ENCODE results near the gene SRGAP2B. TPM values are rescaled to one million over a fixed set of nuclear protein-coding genes. Genes with fewer than 3 reads are reported as not detected.
"Not testable (repeated sequence)": the region's sequence is repeated elsewhere in the genome, so short reads cannot be mapped to it uniquely, and the experiment has no call there.

SRGAP2B gene
- total RNA-seq, 2 experiments from 2014 or later = 15.0 to 15.6 TPM

GRCh38 chr1:144889450-144890115, 205.5 kb downstream of the SRGAP2B start:
- not testable (repeated sequence) for H3K4me1 Mint-ChIP-seq, H3K27me3 Mint-ChIP-seq, H3K36me3 Mint-ChIP-seq, H3K27ac Mint-ChIP-seq, H3K4me3 Mint-ChIP-seq, DNase-seq, H3K9me3 Mint-ChIP-seq

- H3K4me1 Mint-ChIP-seq, DNase-seq, H3K36me3 Mint-ChIP-seq, H3K4me3 Mint-ChIP-seq, H3K27me3 Mint-ChIP-seq, H3K9me3 Mint-ChIP-seq, H3K27ac Mint-ChIP-seq: not testable (repeated sequence)
Observed at GRCh38 chr1:144883022-144883421, 212.1 kb downstream of the SRGAP2B start.

- not testable (repeated sequence) for H3K27ac Mint-ChIP-seq, H3K4me3 Mint-ChIP-seq, DNase-seq, H3K36me3 Mint-ChIP-seq, H3K27me3 Mint-ChIP-seq, H3K9me3 Mint-ChIP-seq, H3K4me1 Mint-ChIP-seq
Observed at GRCh38 chr1:144882343-144882742, 212.8 kb downstream of the SRGAP2B start.

- H3K4me1 Mint-ChIP-seq, H3K27ac Mint-ChIP-seq, H3K4me3 Mint-ChIP-seq, DNase-seq, H3K27me3 Mint-ChIP-seq, H3K36me3 Mint-ChIP-seq, H3K9me3 Mint-ChIP-seq: not testable (repeated sequence)
Observed at GRCh38 chr1:144858607-144859006, 236.5 kb downstream of the SRGAP2B start.

Other genes with a start within 250 kb of the SRGAP2B start
- gene FAM72D, start 646 bp upstream of the SRGAP2B start, total RNA-seq = 10 to 100 TPM; 17.7 to 17.8 TPM
- gene PPIAL4D, start 146.8 kb upstream of the SRGAP2B start, total RNA-seq = not detected